COR-L47 (cell line): ENCODE data around the gene ATXN7L3.
A peak's percentile ranks its signal among the peaks of the same experiment; 100 is the strongest.
"Not testable (repeated sequence)": the region's sequence is repeated elsewhere in the genome, so short reads cannot be mapped to it uniquely, and the experiment has no call there.

Source experiments
- DNase-seq: peaks from one replicate; lab custom pipeline; 2025; lab: John Stamatoyannopoulos, UW

ATXN7L3 gene

DNA sequence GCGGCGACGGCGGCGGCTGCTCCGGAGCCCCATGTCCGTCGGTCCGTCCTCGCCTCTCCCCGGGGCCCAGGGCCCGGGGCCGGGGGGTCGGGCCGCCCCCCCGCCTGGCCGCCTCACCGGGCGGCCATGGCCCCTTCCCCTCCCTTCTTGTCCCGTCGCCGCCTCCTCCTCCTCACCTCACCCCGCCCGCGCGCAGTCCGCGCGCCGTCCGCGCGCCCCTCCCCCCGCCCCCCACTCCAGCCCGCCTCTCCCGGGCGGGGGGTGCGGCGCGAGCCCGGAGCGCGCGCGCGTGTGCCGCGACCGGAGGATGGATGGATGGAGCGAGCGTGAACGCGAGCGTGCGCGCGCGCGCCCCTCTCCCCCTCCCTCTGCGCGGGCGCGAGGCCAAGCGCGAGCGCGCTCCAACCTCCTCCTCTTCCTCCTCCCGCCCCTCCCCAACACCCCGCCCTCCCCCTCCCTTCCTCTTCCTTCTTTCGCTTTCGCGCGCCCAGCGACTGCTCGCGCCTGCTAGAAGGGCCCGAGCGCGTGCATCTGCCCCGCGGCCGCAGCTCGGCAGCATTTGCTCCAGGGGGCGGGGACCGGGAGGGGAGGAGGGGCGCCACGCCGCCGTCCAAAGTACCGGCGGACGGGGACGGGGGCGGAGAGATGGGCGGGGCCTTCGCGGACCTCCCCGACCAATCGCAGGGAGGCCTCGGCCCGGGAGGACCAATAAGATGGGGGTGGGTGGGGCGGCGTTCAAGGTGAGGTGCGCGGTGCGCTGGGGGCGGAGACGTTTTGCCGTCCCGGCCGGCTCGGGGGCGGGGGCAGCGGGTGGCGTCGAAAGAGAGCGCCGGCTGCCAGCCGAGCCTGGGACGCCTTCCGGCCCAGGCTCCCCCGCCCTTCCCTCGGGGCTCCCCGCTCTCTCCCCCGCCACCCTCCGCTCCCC, at the start of gene ATXN7L3:
ATXN7L3 (minus strand) TSS at position 332 of the 925 bp plus-strand sequence. CDS start 1,814 bp downstream, outside the sequence.
- DNase-seq = peak; percentile 98

DNA sequence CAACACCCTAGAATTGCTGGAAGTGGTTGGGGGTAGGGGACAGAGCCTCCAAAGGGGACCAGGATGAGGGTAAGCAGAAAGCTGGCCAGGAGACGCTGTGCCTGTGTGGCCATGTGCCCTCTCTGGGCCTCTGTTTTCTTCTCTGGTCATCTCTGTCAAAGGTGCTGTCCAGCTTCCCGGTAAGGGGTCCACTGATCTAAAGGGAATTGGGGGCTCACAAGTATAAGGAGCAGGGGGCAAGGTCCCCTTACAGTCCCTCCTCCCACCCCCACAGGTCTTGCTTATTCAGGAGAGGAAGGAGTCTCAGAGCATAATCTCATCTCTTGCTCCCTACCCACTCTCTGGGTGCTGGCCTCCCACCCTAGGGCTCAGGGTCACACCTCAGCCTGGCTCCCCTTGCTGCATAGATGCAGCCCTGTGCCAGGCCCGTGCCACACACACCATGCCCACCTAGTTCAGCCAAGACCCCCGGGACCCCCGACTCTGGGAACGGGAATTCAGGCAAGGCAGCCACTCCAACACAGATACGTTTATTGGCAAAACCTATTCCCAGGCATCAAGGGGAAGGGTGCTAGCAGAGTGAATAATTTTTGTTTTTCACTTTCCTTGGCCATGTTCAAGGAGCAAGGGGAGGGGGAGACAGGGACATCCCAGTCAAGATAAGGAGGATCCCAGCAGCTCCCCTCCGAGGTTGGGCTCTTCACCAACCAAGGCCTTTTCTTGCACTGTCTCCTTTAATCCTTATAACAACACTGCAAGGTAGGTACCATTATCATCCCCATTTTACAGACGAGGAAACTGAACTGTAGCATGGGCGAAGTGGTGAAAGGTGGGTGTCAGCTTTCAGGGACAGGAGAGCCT, 48.4 kb upstream of the ATXN7L3 start:
- no peak for DNase-seq

GRCh38 chr17:44247440-44247841, 47.8 kb upstream of the ATXN7L3 start:
- DNase-seq = no peak

- no peak for DNase-seq
Measured at GRCh38 chr17:44241106-44241624, 41.5 kb upstream of the ATXN7L3 start.

- DNase-seq = not testable (repeated sequence)
Measured at GRCh38 chr17:44237886-44238285, 38.2 kb upstream of the ATXN7L3 start.

DNA sequence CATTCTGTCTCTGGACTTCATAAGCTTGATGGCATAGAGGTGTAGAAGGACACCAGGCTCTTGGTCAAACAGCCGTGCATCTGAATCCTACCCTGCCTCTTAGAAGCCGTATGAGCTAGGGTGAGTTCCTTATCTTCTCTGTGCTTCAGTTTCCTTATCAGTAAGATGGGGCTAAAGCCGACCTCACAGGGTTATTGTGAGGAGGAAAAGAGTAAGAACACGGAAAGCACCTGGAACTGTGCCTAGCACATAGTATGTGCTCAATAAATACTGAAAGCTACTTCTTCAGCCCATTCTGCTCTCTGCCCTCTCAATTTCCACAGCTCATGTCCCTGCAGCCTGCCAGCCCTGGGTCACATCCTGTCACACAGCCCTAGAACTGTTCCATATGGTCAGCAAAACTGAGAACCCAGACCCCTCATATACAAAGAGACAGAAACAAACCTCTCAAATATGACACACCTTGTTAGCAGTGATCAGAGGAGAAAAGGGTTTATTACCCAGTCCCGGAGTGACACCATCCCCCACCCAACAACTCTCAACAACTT, 36.8 kb upstream of the ATXN7L3 start:
- no peak for DNase-seq

DNA sequence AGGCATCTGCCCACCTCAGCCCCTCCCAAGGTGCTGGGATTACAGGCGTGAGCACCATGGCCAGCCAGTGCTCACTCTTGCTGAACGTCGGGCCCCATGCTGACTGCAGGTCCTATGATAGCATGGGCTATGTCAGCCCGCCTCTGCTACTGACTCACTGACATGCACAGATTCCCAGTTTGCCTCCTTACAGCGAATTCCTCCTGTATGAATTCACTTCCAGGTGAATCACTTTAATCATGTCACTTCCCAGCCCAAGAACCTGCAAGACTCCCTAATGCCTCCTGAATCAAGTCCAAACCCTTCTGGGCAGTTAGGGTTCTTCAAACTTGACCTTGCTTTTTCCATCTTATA, 35.9 kb upstream of the ATXN7L3 start:
- no peak for DNase-seq

DNA sequence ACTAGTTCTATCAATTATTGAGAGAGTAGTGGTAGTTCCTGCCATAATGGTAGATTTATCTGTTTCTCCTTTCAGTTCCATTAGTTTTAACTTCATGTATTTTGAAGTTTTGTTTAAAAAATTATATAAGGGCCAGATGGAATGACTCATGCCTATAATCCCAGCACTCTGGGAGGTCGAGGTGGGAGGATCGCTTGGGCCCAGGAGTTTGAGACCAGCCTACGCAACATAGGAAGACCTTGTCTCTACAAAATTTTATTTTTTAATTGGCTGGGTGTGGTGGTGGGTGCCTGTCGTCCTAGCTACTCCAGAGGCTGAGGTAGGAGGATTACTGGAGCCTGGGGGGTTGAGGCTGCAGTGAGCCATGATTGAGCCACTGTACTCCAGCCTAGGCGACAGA, 33.9 kb upstream of the ATXN7L3 start:
- no peak for DNase-seq

- DNase-seq = no peak
Measured at GRCh38 chr17:44232061-44232460, 32.4 kb upstream of the ATXN7L3 start.

- no peak for DNase-seq
Measured at GRCh38 chr17:44230140-44230539, 30.5 kb upstream of the ATXN7L3 start.

DNA sequence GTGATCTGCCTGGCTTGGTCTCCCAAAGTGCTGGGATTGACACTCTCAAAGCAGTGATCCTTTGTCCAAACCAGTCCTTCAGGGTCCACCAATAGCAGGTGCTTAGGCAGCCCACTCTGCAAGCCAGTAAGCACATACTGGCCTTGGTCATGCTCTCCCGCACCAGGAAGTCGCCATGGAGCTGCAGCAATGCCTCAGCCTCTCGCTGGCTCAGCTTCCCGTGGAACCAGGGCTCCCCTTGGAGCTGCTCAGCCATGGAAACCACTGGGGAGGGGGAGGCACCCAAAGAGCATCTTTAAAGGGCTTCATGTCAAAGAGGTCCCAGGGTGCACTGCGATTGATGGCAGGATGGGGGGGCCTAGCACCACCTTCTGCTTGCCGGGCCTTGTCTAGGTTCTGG, 29.4 kb upstream of the ATXN7L3 start:
- DNase-seq = no peak

- DNase-seq = no peak
Measured at GRCh38 chr17:44223541-44224071, 23.9 kb upstream of the ATXN7L3 start.

DNA sequence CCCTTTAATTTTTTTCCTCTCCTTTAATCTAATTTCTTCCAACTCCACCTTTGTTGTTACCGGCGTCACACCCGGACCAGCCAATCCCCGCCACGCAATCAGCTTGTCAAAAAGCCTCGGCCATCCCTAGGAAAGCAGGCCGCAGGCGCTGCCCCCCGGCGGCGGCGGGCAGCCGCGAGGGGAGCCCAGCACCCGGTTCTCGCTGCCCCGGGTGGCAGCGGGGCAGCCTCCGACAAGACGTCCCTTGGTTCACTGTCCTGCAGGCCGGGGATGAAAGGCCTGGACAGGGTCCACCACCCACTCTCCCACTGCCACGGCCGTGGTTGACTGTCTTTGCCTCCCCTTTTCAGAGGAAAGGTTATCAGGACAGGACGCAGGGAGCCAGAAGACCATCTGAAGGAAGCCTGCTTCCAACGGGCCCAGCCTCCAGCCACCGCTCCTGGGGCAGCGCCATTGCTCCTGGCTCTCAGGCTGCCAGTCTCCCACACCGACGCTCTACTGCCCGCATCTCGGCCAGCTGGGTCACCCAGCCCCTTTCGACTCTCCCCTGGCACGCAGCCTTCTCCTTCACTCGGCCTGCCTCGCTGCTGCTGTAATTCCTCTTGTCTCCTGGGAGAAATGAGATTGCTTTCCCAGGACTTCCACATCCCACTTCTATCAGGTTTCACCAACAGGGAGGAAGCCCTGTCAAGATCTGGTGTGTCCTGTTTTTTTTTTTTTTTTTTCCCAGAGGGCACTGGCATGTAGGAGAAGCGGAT, 22.6 kb upstream of the ATXN7L3 start:
- peak; percentile 85 for DNase-seq

GRCh38 chr17:44221862-44222111, 22.1 kb upstream of the ATXN7L3 start:
- DNase-seq = no peak

GRCh38 chr17:44221084-44221861, 21.6 kb upstream of the ATXN7L3 start:
- peak; percentile 75 for DNase-seq

DNA sequence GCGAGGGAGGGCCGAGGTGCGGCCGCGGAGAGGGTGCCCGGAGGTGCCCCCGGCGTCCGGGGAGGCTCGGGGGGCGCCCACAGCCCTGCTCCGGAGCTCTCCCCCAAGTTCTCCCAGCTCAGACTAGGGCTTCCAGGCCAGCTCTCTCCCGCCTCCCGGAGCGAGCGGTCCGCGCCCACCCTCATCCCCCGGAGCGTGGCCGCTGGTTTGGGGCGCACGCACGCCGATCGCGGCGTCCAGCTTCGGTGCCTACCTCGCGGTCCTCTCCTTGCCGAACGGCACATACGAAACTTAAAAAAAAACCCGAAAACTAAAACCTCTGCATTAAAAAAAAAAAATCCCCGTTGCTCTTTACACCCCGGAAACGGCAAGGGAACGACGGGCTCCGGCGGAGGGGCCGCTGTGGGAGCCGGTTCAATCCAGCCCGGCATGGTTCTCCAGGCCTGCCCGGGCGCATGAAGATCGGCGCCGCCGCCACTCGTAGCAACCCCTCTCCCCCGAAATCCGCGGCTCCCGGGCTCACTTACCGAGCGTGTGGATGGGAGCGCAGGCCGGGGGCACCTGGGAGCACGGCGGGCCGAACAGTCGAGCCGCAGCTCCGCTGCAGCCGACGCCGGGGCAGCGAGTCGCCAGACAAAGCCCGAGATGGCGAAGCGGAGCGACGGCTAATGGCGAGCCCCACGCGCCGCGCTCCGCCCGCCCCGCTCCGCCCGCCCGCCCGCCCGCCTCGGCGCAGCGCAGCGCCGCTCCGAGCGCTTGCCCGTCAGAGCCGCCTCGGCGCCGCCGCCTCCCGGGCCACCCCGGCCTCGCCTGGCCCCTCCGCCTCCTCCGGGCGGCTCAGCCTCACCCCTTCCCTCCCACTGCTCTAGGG, 20.8 kb upstream of the ATXN7L3 start:
- DNase-seq = peak; percentile 24

GRCh38 chr17:44219616-44220212, 20.0 kb upstream of the ATXN7L3 start, which contains the start of gene UBTF:
Gene UBTF (minus strand): TSS chr17:44219675. CDS start chr17:44218229, 1,446 bp downstream.
- DNase-seq = peak; percentile 90

DNA sequence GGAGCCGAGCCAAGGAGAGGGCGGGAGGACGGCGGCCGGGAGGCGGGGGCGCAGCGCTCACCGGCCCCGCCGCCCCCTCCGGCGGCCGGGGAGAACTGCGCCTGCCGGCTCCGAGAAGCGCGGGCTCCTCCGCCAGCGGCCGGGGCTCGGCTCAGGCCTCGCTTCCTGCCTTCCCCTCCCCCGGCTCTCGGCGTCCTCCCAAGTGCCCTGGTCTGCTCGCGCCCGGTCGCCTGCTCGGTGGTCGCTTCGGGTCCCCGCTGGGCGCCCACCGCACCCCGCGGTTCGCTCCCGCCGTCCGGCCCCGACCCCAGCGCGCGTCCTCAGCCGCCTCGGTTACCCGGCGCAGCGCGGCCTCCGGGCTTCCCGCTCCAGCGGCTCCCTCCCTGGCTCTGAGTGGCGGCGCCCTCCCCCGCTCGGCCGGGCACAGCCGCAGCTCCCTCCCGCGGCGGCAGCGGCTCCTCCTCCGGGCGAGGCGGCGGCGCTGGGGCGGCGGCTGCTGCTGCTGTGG, 19.5 kb upstream of the ATXN7L3 start:
- DNase-seq = peak; percentile 59
